ENCODE data around the gene CD109. TPM values are rescaled to one million over a fixed set of nuclear protein-coding genes. Genes with fewer than 3 reads are reported as not detected.
"Not testable (repeated sequence)": the region's sequence is repeated elsewhere in the genome, so short reads cannot be mapped to it uniquely, and the experiment has no call there.

The CD109 gene
- total RNA-seq, 2 donors from 2014 or later: 20.4 to 35.9 TPM

GRCh38 chr6:73817253-73817652 lies 121.2 kb downstream of the CD109 start:
- intact Hi-C loops (cut with DNase I): no loop called here
- DNase-seq (ENCODE audit: low spot score): no peak

- intact Hi-C loops (cut with DNase I): no loop called here
- DNase-seq (ENCODE audit: low spot score): no peak
These were observed 127.2 kb downstream of the CD109 start for GRCh38 chr6:73823046-73823735.

- intact Hi-C loops (cut with DNase I): no loop called here
- no peak for DNase-seq (ENCODE audit: low spot score)
These were observed 127.8 kb downstream of the CD109 start for GRCh38 chr6:73823832-73824231.

- DNase-seq (ENCODE audit: low spot score): no peak
- intact Hi-C loops (cut with DNase I): no loop called here
These were observed 130.6 kb downstream of the CD109 start for GRCh38 chr6:73826571-73826970.

- DNase-seq (ENCODE audit: low spot score): no peak
- intact Hi-C loops (cut with DNase I): loop anchor here in 1 of 2 donors (10.0 kb wide), 1 partner anchor 465 kb away; no protein-coding TSS in a partner anchor
These were observed 134.1 kb downstream of the CD109 start for GRCh38 chr6:73830119-73830518.

GRCh38 chr6:73832313-73832712 lies 136.3 kb downstream of the CD109 start:
- intact Hi-C loops (cut with DNase I): loop anchor here in 1 of 2 donors (10.0 kb wide), 1 partner anchor 462 kb away; no protein-coding TSS in a partner anchor
- no peak for DNase-seq (ENCODE audit: low spot score)

GRCh38 chr6:73844696-73845095 lies 148.7 kb downstream of the CD109 start:
- intact Hi-C loops (cut with DNase I); DNase-seq (ENCODE audit: low spot score): not testable (repeated sequence)

- intact Hi-C loops (cut with DNase I): loop anchor here in 1 of 2 donors (10.0 kb wide), 1 partner anchor 1354 kb away; the partner anchor contains the start of gene COL12A1
These were observed 155.0 kb downstream of the CD109 start for GRCh38 chr6:73851048-73851447.

GRCh38 chr6:73854998-73855718 lies 159.2 kb downstream of the CD109 start:
- DNase-seq (ENCODE audit: low spot score): no peak
- intact Hi-C loops (cut with DNase I): loop anchor here (2.0 to 10.0 kb wide), 2 partner anchors 1350 kb away; partner anchors contain the start of gene COL12A1 (in 1 of the 2)

More at GRCh38 chr6:73851048-73851447, 155.0 kb downstream of the CD109 start:
- not testable (repeated sequence) for DNase-seq (ENCODE audit: low spot score)

GRCh38 chr6:73857341-73857890 lies 161.4 kb downstream of the CD109 start:
- no peak for DNase-seq (ENCODE audit: low spot score)
- intact Hi-C loops (cut with DNase I): loop anchor here in 1 of 2 donors (10.0 kb wide), 1 partner anchor 1347 kb away; the partner anchor contains the start of gene COL12A1

GRCh38 chr6:73858376-73858775 lies 162.4 kb downstream of the CD109 start:
- DNase-seq (ENCODE audit: low spot score): no peak
- intact Hi-C loops (cut with DNase I): loop anchor here in 1 of 2 donors (10.0 kb wide), 1 partner anchor 1346 kb away; the partner anchor contains the start of gene COL12A1

GRCh38 chr6:73860303-73860702 lies 164.3 kb downstream of the CD109 start:
- DNase-seq (ENCODE audit: low spot score): no peak
- intact Hi-C loops (cut with DNase I): no loop called here

GRCh38 chr6:73866305-73866704 lies 170.3 kb downstream of the CD109 start:
- intact Hi-C loops (cut with DNase I): no loop called here
- DNase-seq (ENCODE audit: low spot score): no peak

- no peak for DNase-seq (ENCODE audit: low spot score)
- intact Hi-C loops (cut with DNase I): no loop called here
These were observed 171.4 kb downstream of the CD109 start for GRCh38 chr6:73867411-73867810.

GRCh38 chr6:73870907-73871306 lies 174.9 kb downstream of the CD109 start:
- DNase-seq (ENCODE audit: low spot score): no peak
- intact Hi-C loops (cut with DNase I): no loop called here

- intact Hi-C loops (cut with DNase I): no loop called here
These were observed 177.1 kb downstream of the CD109 start for GRCh38 chr6:73873081-73873480.

More at GRCh38 chr6:73873081-73873480, 177.1 kb downstream of the CD109 start:
- DNase-seq (ENCODE audit: low spot score): no peak

All from posterior vena cava (tissue), 2 donors.